ENCODE measurements around the gene SRPK2. TPM values are rescaled to one million over a fixed set of nuclear protein-coding genes. Genes with fewer than 3 reads are reported as not detected.

The SRPK2 gene
- total and polyA plus RNA-seq, 2 of the 13 experiments (the other 11 are each of a cell fraction or from before 2014, with no cell fraction given), result 10.1 to 22.3 TPM

DNA sequence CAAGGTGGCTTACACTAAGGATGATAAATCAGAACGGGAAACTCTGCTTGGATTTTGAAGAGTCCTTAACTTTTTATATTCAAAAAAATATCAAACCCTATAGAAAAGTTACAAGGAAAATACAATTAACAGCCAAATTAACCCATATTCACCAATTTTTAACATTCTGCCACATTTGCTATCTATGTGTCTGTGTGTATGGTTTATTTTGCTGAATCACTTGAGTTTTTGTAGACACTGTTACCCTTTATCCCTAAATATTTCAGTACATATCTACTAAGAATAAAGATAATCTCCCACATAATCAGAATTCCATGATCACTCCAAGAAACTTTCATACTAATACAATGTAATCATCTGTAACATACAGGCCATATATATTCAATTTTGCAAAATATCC, 1.2 kb upstream of the SRPK2 start (continued):
- TF ChIP-seq, protein P1, sequence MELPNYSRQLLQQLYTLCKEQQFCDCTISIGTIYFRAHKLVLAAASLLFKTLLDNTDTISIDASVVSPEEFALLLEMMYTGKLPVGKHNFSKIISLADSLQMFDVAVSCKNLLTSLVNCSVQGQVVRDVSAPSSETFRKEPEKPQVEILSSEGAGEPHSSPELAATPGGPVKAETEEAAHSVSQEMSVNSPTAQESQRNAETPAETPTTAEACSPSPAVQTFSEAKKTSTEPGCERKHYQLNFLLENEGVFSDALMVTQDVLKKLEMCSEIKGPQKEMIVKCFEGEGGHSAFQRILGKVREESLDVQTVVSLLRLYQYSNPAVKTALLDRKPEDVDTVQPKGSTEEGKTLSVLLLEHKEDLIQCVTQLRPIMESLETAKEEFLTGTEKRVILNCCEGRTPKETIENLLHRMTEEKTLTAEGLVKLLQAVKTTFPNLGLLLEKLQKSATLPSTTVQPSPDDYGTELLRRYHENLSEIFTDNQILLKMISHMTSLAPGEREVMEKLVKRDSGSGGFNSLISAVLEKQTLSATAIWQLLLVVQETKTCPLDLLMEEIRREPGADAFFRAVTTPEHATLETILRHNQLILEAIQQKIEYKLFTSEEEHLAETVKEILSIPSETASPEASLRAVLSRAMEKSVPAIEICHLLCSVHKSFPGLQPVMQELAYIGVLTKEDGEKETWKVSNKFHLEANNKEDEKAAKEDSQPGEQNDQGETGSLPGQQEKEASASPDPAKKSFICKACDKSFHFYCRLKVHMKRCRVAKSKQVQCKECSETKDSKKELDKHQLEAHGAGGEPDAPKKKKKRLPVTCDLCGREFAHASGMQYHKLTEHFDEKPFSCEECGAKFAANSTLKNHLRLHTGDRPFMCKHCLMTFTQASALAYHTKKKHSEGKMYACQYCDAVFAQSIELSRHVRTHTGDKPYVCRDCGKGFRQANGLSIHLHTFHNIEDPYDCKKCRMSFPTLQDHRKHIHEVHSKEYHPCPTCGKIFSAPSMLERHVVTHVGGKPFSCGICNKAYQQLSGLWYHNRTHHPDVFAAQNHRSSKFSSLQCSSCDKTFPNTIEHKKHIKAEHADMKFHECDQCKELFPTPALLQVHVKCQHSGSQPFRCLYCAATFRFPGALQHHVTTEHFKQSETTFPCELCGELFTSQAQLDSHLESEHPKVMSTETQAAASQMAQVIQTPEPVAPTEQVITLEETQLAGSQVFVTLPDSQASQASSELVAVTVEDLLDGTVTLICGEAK (IDR thresholded peaks at IDR 0.05), result no peak
- TF ChIP-seq, protein P1 (CRISPR knock-in tag; IDR thresholded peaks at IDR 0.05), result no peak
- TF ChIP-seq, protein P2, sequence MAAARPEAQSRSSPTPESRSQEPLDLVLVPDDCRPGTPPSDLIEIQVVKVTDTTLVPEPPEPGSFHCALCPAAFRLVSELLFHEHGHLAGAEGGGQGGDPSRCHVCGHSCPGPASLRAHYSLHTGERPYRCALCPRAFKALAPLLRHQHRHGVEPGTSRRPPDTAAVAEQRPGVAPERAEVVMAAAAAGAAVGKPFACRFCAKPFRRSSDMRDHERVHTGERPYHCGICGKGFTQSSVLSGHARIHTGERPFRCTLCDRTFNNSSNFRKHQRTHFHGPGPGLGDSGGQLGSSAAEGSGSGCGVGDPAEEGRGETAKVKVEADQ (CRISPR knock-in tag; IDR thresholded peaks at IDR 0.05; ENCODE audit: borderline replicate concordance), result no peak

Measured in HepG2 (cell line).